ENCODE results near the gene KIF19. TPM values are rescaled to one million over a fixed set of nuclear protein-coding genes. Genes with fewer than 3 reads are reported as not detected.

KIF19 gene
- total RNA-seq, 1 experiment from 2014 or later, result not detected

GRCh38 chr17:74361230-74362068 is 35.4 kb downstream of the KIF19 start, which contains the start of gene BTBD17:
TSS of gene BTBD17 (minus strand) at chr17:74361868. CDS start at chr17:74361819, 49 bp downstream.
- no peak for DNase-seq (ENCODE audit: low read depth)

- DNase-seq (ENCODE audit: low read depth), result no peak
Observed at GRCh38 chr17:74362069-74362405, 36.0 kb downstream of the KIF19 start.

GRCh38 chr17:74362810-74363498 is 36.9 kb downstream of the KIF19 start:
- no peak for DNase-seq (ENCODE audit: low read depth)

DNA sequence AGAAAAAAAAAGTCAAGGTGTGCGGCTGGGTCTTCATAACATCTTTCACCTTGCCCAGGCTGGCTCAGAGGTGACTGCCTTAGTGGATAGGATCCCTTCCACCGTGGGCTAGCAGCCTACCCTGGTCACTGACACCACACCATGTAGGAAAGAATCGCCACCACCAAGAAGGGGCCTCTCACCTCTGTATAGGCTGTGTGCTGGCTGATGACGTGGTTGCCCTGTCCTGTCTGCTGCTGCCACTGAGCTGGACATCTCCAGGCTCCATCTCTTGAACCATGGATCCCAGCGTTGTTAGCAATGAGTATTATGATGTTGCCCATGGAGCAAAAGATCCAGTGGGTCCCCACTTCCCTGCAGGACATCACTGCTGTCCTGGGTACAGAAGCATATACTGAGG is 41.2 kb downstream of the KIF19 start, which contains the start of gene GPR142:
GPR142 (plus strand) TSS at position 301 of the 400 bp plus-strand sequence. CDS start 2,035 bp downstream, outside the sequence.
- no peak for DNase-seq (ENCODE audit: low read depth)

- DNase-seq (ENCODE audit: low read depth), result peak; percentile 36
Observed at GRCh38 chr17:74368341-74369081, 42.5 kb downstream of the KIF19 start.

DNA sequence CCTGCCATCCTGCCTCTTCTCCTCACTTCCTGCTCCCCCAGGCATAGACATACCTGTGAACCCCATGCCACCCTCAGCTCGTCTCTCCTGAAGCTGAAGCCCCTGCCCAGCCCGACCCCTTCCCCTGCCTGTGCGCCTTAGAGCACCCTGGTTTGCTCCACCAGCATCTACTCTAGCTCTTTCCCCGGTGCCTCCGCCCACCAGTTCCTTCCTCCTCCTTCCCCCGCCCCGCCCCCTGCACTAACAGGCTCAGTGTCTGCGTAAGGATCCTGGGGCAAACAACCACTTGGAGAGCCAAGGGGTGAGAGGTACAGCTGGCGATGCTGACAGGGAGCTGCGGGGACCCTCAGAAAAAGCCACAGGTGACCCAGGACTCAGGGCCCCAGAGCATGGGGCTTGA is 43.2 kb downstream of the KIF19 start:
- no peak for DNase-seq (ENCODE audit: low read depth)

- DNase-seq (ENCODE audit: low read depth), result no peak
Observed at GRCh38 chr17:74369665-74370490, 43.9 kb downstream of the KIF19 start.

GRCh38 chr17:74371653-74372147 is 45.7 kb downstream of the KIF19 start:
- DNase-seq (ENCODE audit: low read depth), result no peak

DNA sequence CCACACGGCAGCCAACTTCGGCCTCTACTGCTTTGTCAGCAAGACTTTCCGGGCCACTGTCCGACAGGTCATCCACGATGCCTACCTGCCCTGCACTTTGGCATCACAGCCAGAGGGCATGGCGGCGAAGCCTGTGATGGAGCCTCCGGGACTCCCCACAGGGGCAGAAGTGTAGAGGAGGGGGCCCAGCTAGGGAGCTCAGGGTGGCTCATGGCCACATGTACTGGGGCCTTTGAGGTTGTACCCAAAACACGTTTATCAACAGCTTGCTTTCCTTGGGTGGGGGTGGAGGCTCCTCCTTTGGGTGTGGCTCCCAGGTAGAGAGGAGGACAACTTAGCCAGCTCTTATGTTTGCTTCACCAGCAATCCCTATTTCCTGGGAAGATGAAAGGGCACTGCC is 46.4 kb downstream of the KIF19 start:
- DNase-seq (ENCODE audit: low read depth), result no peak

- DNase-seq (ENCODE audit: low read depth), result no peak
Observed at GRCh38 chr17:74373838-74374606, 48.0 kb downstream of the KIF19 start.

GRCh38 chr17:74374858-74375257 is 48.8 kb downstream of the KIF19 start:
- DNase-seq (ENCODE audit: low read depth), result no peak

- peak; percentile 59 for DNase-seq (ENCODE audit: low read depth)
Observed at GRCh38 chr17:74379495-74380085, 53.6 kb downstream of the KIF19 start.

- DNase-seq (ENCODE audit: low read depth), result no peak
Observed at GRCh38 chr17:74380086-74380958, 54.3 kb downstream of the KIF19 start.

- DNase-seq (ENCODE audit: low read depth), result no peak
Observed at GRCh38 chr17:74380959-74381808, 55.2 kb downstream of the KIF19 start.

- no peak for DNase-seq (ENCODE audit: low read depth)
Observed at GRCh38 chr17:74383141-74383540, 57.1 kb downstream of the KIF19 start.

DNA sequence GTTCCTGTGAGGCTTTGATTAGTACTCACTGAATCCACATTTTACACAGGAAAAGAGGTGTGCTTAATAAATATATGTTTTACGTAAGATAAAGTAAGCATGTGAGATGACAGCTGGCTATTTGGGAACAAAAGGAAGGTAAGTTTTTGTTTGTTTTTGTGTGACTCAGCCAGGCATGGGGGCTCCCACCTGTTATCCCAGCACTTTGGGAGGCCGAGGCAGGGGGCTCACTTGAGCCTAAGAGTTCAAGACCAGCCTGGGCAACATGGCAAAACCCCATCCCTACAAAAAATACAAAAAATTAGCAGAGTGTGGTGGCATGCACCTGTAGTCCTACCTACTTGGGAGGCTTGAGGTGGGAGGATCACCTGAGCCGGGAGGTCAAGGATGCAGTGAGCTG is 59.2 kb downstream of the KIF19 start:
- DNase-seq (ENCODE audit: low read depth), result no peak

DNA sequence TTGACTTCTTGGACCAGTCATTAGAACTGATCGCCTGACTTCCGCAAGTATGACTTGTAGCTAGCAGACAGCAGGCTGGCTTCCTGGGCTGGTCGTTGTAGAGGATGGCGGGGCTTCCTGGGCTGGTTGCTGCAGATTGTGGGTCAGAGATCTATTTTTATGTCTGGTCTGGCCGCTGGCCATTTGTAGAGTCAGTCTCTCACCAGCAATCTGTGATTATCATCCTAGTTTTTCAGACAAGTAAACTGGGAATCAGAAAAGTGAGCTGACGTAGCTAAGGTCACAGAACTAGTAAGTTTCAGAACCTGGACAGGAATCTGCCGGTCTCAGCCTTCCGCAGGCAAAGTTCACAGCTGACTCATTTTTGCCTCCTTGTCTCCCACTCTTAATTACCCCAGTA is 60.4 kb downstream of the KIF19 start:
- DNase-seq (ENCODE audit: low read depth), result peak; percentile 22

All from HT1080 (cell line).